IgD-negative memory B cell (primary cell): ENCODE data around the gene CNDP1. TPM values are rescaled to one million over a fixed set of nuclear protein-coding genes. Genes with fewer than 3 reads are reported as not detected.

ENCODE experiments used
- H3K27ac Mint-ChIP-seq, 3 donors: one replicate each; pipeline ENCODE4 v1.8.0; 2020 to 2022; ENCODE audit warnings: mild to moderate bottlenecking in 3 of 3, mixed read lengths in 3 of 3, moderate library complexity in 1 of 3
- H3K27me3 Mint-ChIP-seq: one replicate; pipeline ENCODE4 v1.8.0; 2021; ENCODE audit warnings: mixed read lengths
- H3K36me3 Mint-ChIP-seq: one replicate; pipeline ENCODE4 v1.8.0; 2020; ENCODE audit warnings: mild to moderate bottlenecking, mixed read lengths
- H3K4me1 Mint-ChIP-seq, 3 donors: one replicate each; pipeline ENCODE4 v1.8.0; 2020 to 2022; ENCODE audit warnings: mixed read lengths in 3 of 3, mild to moderate bottlenecking in 1 of 3
- H3K4me3 Mint-ChIP-seq, 4 donors: one replicate each; pipeline ENCODE4 v1.8.0; 2020 to 2022; ENCODE audit warnings: mild to moderate bottlenecking in 4 of 4, mixed read lengths in 4 of 4, moderate library complexity in 3 of 4
- H3K9me3 Mint-ChIP-seq, 3 donors: one replicate each; pipeline ENCODE4 v1.8.0; 2020 to 2021; ENCODE audit warnings: mixed read lengths in 3 of 3, mild to moderate bottlenecking in 1 of 3
- polyA plus RNA-seq: library from polyadenylated mRNA; unstranded; fragments of 300-500 nt; fragmentation: Illumina TruSeq; gene quantifications from one replicate; pipeline ENCODE4 v1.2.3, GENCODE V29; 2021

CNDP1 gene
- not detected for polyA plus RNA-seq

DNA sequence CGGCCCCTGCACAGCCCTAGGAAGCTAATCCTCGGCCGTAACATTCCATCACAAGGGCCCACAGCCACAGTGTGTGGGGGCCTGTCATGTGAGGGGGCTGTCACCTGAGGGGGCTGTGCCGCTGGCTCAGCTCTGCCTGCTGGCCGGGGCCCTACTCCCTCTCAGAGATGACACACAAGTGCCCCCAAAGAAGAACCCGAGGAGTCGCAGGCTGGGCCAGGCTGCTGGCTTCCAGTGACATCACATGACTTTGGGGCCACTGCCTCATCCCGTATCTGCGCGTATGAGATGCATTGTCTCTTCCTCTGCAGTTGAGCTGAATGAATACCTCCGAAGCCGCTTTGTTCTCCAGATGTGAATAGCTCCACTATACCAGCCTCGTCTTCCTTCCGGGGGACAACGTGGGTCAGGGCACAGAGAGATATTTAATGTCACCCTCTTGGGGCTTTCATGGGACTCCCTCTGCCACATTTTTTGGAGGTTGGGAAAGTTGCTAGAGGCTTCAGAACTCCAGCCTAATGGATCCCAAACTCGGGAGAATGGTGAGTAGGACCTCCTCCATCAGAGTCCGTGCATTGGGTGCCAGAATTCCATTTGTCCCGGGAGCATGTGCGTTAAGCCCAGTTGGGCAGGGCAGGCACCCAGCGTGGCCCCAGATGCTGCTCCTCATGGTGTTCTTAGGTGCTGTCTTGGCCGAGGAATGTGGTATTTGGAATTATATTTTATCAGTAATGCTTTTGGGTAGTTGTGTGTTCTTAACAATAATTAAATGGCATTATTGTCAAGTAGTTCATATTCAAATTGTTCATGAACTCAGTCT lies at the start of gene CNDP1:
CNDP1 (plus strand) TSS at position 351 of the 820 bp plus-strand sequence; CDS start at position 519, 168 bp downstream.
- Mint-ChIP-seq H3K4me1 (peaks cover 0 to 3% (median 0%) of the 10 kb centered on the region in 3 donors), H3K4me3 (peak within 1 kb of the TSS in 1 of 4 donors; percentile 36), H3K27ac (peak within 1 kb of the TSS in 2 of 3 donors; percentile 54 to 57), H3K27me3 (peaks cover 1% of the 10 kb centered on the region), H3K36me3 (no peaks in the 10 kb centered on the region), H3K9me3 (no peaks in the 10 kb centered on the region)

GRCh38 chr18:74486119-74486849 lies 48.0 kb upstream of the CNDP1 start:
- Mint-ChIP-seq H3K4me1 (peaks cover 0 to 6% (median 3%) of the 10 kb centered on the region in 3 donors), H3K4me3 (no peak overlapping the region), H3K27me3 (peaks cover 6% of the 10 kb centered on the region), H3K9me3 (no peaks in the 10 kb centered on the region), H3K36me3 (no peaks in the 10 kb centered on the region), H3K27ac (peak overlapping the region in 1 of 3 donors; percentile 50)

DNA sequence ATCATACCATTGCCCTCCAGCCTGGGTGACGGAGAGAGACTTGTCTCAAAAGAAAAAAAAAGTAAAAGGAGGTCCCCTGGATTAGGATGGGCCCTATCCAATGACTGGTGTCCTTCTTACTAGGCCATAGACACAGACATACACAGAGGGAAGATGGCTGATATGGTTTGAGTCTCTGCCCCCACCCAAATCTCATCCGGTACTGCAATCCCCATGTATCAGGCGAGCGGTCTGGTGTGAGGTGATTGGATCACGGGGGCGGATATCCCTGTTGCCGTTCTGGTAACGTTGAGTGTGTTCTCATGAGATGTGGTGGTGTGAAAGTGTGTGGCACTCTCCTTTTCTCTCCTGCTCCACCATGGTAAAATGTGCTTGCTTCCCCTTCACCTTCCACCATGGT lies 45.9 kb upstream of the CNDP1 start:
- Mint-ChIP-seq H3K36me3 (no peaks in the 10 kb centered on the region), H3K4me1 (peaks cover 0 to 6% (median 3%) of the 10 kb centered on the region in 3 donors), H3K27me3 (peaks cover 8% of the 10 kb centered on the region), H3K4me3 (no peak overlapping the region), H3K27ac (no peak overlapping the region), H3K9me3 (no peaks in the 10 kb centered on the region)

- H3K36me3 Mint-ChIP-seq = no peaks in the 10 kb centered on the region
- no peaks in the 10 kb centered on the region for H3K9me3 Mint-ChIP-seq
- peaks cover 0 to 6% (median 3%) of the 10 kb centered on the region in 3 donors for H3K4me1 Mint-ChIP-seq
- H3K27ac Mint-ChIP-seq = peak overlapping the region in 1 of 3 donors; percentile 67
- peaks cover 8% of the 10 kb centered on the region for H3K27me3 Mint-ChIP-seq
- no peak overlapping the region for H3K4me3 Mint-ChIP-seq
Measured at GRCh38 chr18:74488864-74489263, 45.4 kb upstream of the CNDP1 start.

DNA sequence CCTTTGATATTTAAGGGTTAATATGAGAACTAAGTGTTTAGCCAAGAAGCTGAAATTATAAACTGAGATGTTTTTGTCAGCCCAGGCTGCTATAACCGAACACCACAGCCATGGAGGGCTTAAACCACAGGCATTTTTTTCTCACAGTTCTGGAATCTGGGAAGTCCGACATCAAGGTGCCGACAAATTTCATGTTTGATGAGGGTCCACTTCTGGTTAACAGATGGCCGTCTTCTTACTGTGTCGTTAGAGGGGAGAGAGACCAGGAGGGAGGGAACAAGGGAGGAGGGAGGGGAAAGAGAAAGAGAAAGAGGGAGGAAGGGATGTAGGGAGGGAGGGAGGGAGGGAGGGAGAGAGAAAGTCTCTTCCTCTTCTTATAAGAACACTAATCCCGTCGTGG lies 44.6 kb upstream of the CNDP1 start:
- Mint-ChIP-seq H3K27ac (peak overlapping the region in 1 of 3 donors; percentile 67), H3K4me1 (peaks cover 0 to 3% (median 3%) of the 10 kb centered on the region in 3 donors), H3K4me3 (no peak overlapping the region), H3K36me3 (no peaks in the 10 kb centered on the region), H3K27me3 (peaks cover 8% of the 10 kb centered on the region), H3K9me3 (no peaks in the 10 kb centered on the region)

- H3K9me3 Mint-ChIP-seq = no peaks in the 10 kb centered on the region
- H3K4me3 Mint-ChIP-seq = peak overlapping the region in 1 of 4 donors; percentile 11
- H3K4me1 Mint-ChIP-seq = peaks cover 10 to 13% (median 11%) of the 10 kb centered on the region in 3 donors
- H3K27me3 Mint-ChIP-seq = peaks cover 5% of the 10 kb centered on the region
- no peak overlapping the region for H3K27ac Mint-ChIP-seq
- no peaks in the 10 kb centered on the region for H3K36me3 Mint-ChIP-seq
Measured at GRCh38 chr18:74492259-74492658, 42.0 kb upstream of the CNDP1 start.

GRCh38 chr18:74493689-74494088 lies 40.6 kb upstream of the CNDP1 start:
- peaks cover 18 to 23% (median 21%) of the 10 kb centered on the region in 3 donors for H3K4me1 Mint-ChIP-seq
- H3K9me3 Mint-ChIP-seq = no peaks in the 10 kb centered on the region
- no peaks in the 10 kb centered on the region for H3K36me3 Mint-ChIP-seq
- H3K27ac Mint-ChIP-seq = peak overlapping the region in 2 of 3 donors; percentile 17 to 94
- H3K4me3 Mint-ChIP-seq = peak overlapping the region in 2 of 4 donors; percentile 30 to 73
- peaks cover 2% of the 10 kb centered on the region for H3K27me3 Mint-ChIP-seq

GRCh38 chr18:74494514-74494913 lies 39.8 kb upstream of the CNDP1 start:
- H3K4me3 Mint-ChIP-seq = peak overlapping the region in 2 of 4 donors; percentile 60 to 73
- H3K36me3 Mint-ChIP-seq = no peaks in the 10 kb centered on the region
- H3K9me3 Mint-ChIP-seq = no peaks in the 10 kb centered on the region
- peaks cover 2% of the 10 kb centered on the region for H3K27me3 Mint-ChIP-seq
- H3K27ac Mint-ChIP-seq = peak overlapping the region in 2 of 3 donors; percentile 16 to 17
- H3K4me1 Mint-ChIP-seq = peaks cover 21 to 30% (median 28%) of the 10 kb centered on the region in 3 donors

DNA sequence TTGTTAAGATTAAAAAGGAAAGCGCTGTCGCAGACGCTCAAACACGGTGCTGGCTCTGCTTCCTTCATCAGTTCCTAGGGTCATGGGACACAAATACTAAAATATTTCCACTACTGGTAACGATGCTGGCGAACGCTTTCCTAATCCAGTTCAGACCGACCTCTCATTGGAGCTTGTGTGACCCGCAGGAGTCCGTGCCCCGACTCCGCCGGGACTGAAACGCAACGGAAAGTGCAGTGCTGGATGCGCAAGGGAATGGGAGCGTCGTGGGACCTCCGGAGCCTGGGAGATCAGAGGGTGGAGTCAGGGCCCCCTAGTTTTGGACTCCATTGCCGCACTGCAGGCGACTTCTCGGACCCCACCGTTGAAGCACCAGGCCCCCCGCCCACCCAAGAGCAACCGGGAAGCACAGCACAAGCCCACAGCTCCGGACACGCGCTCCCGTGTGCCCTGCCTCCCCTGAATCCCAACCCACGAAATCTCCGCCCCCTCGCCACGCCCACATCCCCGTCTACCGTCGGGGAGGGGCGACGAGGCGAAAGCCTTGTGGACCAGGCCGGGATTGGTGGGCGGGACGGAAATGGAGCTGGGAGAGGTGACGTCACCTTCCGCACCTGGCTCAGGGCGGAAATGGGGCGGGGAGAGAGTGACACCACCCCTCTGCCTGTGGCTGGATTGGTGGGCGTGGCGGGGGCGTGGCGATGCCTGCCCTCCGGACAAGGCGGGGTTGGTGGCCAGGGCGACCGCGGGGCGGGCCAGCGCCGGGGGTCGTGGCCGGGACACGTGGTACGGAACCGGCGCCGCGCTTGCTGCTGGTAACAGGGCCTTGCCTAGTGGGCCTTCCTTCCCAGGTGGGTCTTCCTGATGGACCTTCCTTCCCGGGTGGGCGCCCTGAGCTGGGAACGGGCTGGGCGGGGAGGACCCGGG lies 38.5 kb upstream of the CNDP1 start, which contains the start of gene CNDP2:
CNDP2 (plus strand) TSS at position 783 of the 927 bp plus-strand sequence. CDS start 3,611 bp downstream, outside the sequence.
- peaks cover 28 to 37% (median 33%) of the 10 kb centered on the region in 3 donors for H3K4me1 Mint-ChIP-seq
- H3K4me3 Mint-ChIP-seq = peak within 1 kb of the TSS; percentile 91 to 98 (median 96)
- no peaks in the 10 kb centered on the region for H3K36me3 Mint-ChIP-seq
- H3K9me3 Mint-ChIP-seq = no peaks in the 10 kb centered on the region
- peaks cover 2% of the 10 kb centered on the region for H3K27me3 Mint-ChIP-seq
- H3K27ac Mint-ChIP-seq = peak within 1 kb of the TSS; percentile 96 to 98 (median 97)

DNA sequence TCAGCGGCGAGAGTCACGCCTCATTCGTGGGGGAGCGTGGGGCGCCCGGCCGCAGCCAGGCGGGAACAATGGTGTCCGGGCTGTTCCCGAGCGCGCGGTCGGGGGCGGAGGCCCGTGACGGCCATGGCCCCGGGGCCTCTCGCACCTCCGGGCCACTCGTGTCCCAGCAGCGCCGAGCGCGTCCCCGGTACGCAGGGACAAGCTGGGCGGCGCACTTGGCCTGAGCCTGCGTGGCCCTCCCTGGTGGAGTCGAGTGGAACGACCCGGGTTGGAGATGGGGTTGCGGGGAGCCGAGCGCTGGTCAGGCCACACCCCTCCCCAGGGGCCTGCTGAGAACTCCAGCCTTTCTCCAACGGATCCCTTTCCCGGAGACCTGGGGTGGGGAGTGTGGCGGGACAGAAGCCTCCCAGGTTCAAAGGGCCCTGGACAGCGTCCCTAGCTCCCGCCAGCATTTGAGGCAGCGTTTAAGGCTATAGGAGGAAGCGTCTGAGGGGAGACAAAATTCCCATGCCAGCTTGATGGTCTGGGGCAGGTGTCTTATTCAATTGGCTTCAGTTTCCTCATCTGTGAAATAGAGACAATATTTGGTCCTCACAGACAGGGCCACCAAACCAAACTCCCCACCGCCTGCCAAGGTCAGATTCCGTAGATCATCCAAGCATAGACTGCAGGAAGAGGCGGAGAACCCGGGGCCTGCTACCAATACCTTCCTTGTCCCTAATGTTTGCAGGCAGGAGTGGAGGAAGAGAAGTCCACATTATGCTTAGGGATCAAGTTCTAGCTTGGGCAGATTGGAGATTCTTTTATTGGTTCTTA lies 37.6 kb upstream of the CNDP1 start:
- H3K27ac Mint-ChIP-seq = peak overlapping the region; percentile 96 to 98 (median 97)
- H3K4me3 Mint-ChIP-seq = peak overlapping the region; percentile 91 to 98 (median 96)
- H3K27me3 Mint-ChIP-seq = peaks cover 2% of the 10 kb centered on the region
- no peaks in the 10 kb centered on the region for H3K36me3 Mint-ChIP-seq
- no peaks in the 10 kb centered on the region for H3K9me3 Mint-ChIP-seq
- peaks cover 33 to 41% (median 40%) of the 10 kb centered on the region in 3 donors for H3K4me1 Mint-ChIP-seq

GRCh38 chr18:74497324-74497676 lies 37.0 kb upstream of the CNDP1 start:
- Mint-ChIP-seq H3K4me1 (peaks cover 33 to 41% (median 40%) of the 10 kb centered on the region in 3 donors), H3K27me3 (no peaks in the 10 kb centered on the region), H3K27ac (peak overlapping the region; percentile 85 to 93 (median 89)), H3K4me3 (peak overlapping the region; percentile 91 to 98 (median 96)), H3K36me3 (no peaks in the 10 kb centered on the region), H3K9me3 (no peaks in the 10 kb centered on the region)

GRCh38 chr18:74497778-74498177 lies 36.5 kb upstream of the CNDP1 start:
- peaks cover 33 to 42% (median 41%) of the 10 kb centered on the region in 3 donors for H3K4me1 Mint-ChIP-seq
- H3K36me3 Mint-ChIP-seq = no peaks in the 10 kb centered on the region
- H3K27me3 Mint-ChIP-seq = no peaks in the 10 kb centered on the region
- H3K27ac Mint-ChIP-seq = peak overlapping the region; percentile 85 to 93 (median 89)
- no peaks in the 10 kb centered on the region for H3K9me3 Mint-ChIP-seq
- peak overlapping the region; percentile 91 to 98 (median 96) for H3K4me3 Mint-ChIP-seq

GRCh38 chr18:74498712-74499627 lies 35.3 kb upstream of the CNDP1 start:
- peak overlapping the region; percentile 90 to 98 (median 94) for H3K4me3 Mint-ChIP-seq
- H3K27me3 Mint-ChIP-seq = no peaks in the 10 kb centered on the region
- peak overlapping the region; percentile 89 to 99 (median 98) for H3K27ac Mint-ChIP-seq
- H3K36me3 Mint-ChIP-seq = peaks cover 2% of the 10 kb centered on the region
- H3K9me3 Mint-ChIP-seq = no peaks in the 10 kb centered on the region
- peaks cover 33 to 47% (median 41%) of the 10 kb centered on the region in 3 donors for H3K4me1 Mint-ChIP-seq
